22Rv1 (cell line): ENCODE results near the gene CDC20.

ENCODE experiments used
- ZFX ChIP-seq: fragments of 450-650 bp; IDR thresholded peaks from 2 replicates; pipeline ENCODE4 v1.6.1; 2017; ENCODE audit warnings: antibody characterized with exemption, borderline replicate concordance
- TF ChIP-seq, protein P1 (sequence below): fragments of 450-650 bp; IDR thresholded peaks from 2 replicates; pipeline ENCODE4 v1.5.1; 2017; ENCODE audit warnings: mild to moderate bottlenecking

GRCh38 chr1:43402089-43402865, 43.5 kb downstream of the CDC20 start:
- TF ChIP-seq, protein P1, sequence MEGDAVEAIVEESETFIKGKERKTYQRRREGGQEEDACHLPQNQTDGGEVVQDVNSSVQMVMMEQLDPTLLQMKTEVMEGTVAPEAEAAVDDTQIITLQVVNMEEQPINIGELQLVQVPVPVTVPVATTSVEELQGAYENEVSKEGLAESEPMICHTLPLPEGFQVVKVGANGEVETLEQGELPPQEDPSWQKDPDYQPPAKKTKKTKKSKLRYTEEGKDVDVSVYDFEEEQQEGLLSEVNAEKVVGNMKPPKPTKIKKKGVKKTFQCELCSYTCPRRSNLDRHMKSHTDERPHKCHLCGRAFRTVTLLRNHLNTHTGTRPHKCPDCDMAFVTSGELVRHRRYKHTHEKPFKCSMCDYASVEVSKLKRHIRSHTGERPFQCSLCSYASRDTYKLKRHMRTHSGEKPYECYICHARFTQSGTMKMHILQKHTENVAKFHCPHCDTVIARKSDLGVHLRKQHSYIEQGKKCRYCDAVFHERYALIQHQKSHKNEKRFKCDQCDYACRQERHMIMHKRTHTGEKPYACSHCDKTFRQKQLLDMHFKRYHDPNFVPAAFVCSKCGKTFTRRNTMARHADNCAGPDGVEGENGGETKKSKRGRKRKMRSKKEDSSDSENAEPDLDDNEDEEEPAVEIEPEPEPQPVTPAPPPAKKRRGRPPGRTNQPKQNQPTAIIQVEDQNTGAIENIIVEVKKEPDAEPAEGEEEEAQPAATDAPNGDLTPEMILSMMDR: no peak
- TF ChIP-seq ZFX: no peak
